Osteoblast (primary cell): ENCODE results near the gene HMOX1. TPM values are rescaled to one million over a fixed set of nuclear protein-coding genes. Genes with fewer than 3 reads are reported as not detected.

Experiments used
- DNase-seq: peaks from one replicate; pipeline ENCODE4 v3.0.0; 2011; ENCODE audit warnings: low spot score, mixed read lengths; ENCODE audit not compliant: insufficient read length; ENCODE audit errors: missing footprints
- H2AFZ ChIP-seq: 2 replicates; pipeline ENCODE4 v1.6.0; 2011; ENCODE audit warnings: mild to moderate bottlenecking, low read length
- H3K27ac ChIP-seq: 2 replicates; pipeline ENCODE4 v1.5.1; 2011; ENCODE audit warnings: mild to moderate bottlenecking, low read depth, low read length, moderate library complexity
- H3K27me3 ChIP-seq: 2 replicates; pipeline ENCODE4 v1.6.0; 2012; ENCODE audit warnings: mild to moderate bottlenecking, control low read depth, inconsistent platforms, low read length, moderate library complexity; ENCODE audit not compliant: insufficient read depth
- H3K36me3 ChIP-seq: 2 replicates; pipeline ENCODE4 v1.5.1; 2011; ENCODE audit warnings: mild to moderate bottlenecking, low read length, control low read depth, moderate library complexity; ENCODE audit not compliant: insufficient read depth
- H3K4me1 ChIP-seq: 2 replicates; pipeline ENCODE4 v1.5.1; 2011; ENCODE audit warnings: mild to moderate bottlenecking, low read length, control low read depth, moderate library complexity; ENCODE audit not compliant: insufficient read depth
- H3K4me2 ChIP-seq: 2 replicates; pipeline ENCODE4 v1.6.0; 2011; ENCODE audit warnings: mild to moderate bottlenecking, low read length; ENCODE audit not compliant: insufficient read depth
- H3K4me3 ChIP-seq: fragments of 200-600 bp; sonication (generic); 3 replicates; pipeline ENCODE4 v1.5.1; 2012; ENCODE audit warnings: mild to moderate bottlenecking, low read length, inconsistent platforms; ENCODE audit not compliant: insufficient read depth
- H3K79me2 ChIP-seq: 2 replicates; pipeline ENCODE4 v1.6.0; 2012; ENCODE audit warnings: mild to moderate bottlenecking, low read length, control low read depth, inconsistent platforms; ENCODE audit not compliant: insufficient read depth
- H3K9me3 ChIP-seq: 2 replicates; pipeline ENCODE4 v1.5.1; 2011; ENCODE audit warnings: low read depth, low read length, control low read depth
- H4K20me1 ChIP-seq: 2 replicates; pipeline ENCODE4 v1.6.0; 2012; ENCODE audit warnings: mild to moderate bottlenecking, low read length, control low read depth; ENCODE audit not compliant: insufficient read depth
- total RNA-seq: library from RNA; depleted of rRNA; stranded (reverse); fragments of >200 nt; gene quantifications from 2 replicates; pipeline ENCODE4 v1.2.3, GENCODE V29; 2012
- TF ChIP-seq, protein P1 (sequence below): IDR thresholded peaks from 2 replicates; pipeline ENCODE4 v1.5.1; 2011; ENCODE audit warnings: mild to moderate bottlenecking, low read depth, low read length, moderate library complexity; ENCODE audit errors: extremely low read depth

HMOX1 gene
- total RNA-seq, 1 donor, result 475 TPM

DNA sequence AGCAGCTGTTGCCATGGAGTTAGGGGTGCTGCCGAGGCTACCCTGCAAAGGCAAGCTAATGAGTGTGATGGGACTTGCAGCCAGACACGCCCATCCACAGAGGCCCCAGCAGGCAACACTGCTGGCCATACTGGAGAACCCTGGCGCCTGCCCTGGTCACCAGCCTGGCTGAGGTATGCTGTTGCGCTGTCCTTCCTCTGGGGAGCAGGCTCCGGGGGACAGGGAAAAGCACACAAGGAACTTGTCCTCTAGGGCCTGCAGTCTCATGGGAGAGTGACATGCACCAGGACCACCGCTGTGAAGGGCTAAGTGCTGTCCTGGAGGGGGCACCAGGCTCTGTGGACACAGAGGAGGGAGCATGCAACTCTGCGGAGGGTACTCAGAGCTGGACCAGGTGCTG lies 45.4 kb upstream of the HMOX1 start:
- TF ChIP-seq, protein P1, sequence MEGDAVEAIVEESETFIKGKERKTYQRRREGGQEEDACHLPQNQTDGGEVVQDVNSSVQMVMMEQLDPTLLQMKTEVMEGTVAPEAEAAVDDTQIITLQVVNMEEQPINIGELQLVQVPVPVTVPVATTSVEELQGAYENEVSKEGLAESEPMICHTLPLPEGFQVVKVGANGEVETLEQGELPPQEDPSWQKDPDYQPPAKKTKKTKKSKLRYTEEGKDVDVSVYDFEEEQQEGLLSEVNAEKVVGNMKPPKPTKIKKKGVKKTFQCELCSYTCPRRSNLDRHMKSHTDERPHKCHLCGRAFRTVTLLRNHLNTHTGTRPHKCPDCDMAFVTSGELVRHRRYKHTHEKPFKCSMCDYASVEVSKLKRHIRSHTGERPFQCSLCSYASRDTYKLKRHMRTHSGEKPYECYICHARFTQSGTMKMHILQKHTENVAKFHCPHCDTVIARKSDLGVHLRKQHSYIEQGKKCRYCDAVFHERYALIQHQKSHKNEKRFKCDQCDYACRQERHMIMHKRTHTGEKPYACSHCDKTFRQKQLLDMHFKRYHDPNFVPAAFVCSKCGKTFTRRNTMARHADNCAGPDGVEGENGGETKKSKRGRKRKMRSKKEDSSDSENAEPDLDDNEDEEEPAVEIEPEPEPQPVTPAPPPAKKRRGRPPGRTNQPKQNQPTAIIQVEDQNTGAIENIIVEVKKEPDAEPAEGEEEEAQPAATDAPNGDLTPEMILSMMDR, result no peak
- H3K4me2 ChIP-seq, result no peak overlapping the region
- H4K20me1 ChIP-seq, result peaks cover 8% of the 10 kb centered on the region
- H3K27ac ChIP-seq, result no peak overlapping the region
- peaks cover 85% of the 10 kb centered on the region for H3K36me3 ChIP-seq
- no peaks in the 10 kb centered on the region for H3K27me3 ChIP-seq
- peaks cover 4% of the 10 kb centered on the region for H3K4me1 ChIP-seq
- no peak overlapping the region for H2AFZ ChIP-seq
- peak; percentile 32 for DNase-seq
- no peaks in the 10 kb centered on the region for H3K9me3 ChIP-seq
- H3K4me3 ChIP-seq, result no peak overlapping the region
- no peaks in the 10 kb centered on the region for H3K79me2 ChIP-seq

DNA sequence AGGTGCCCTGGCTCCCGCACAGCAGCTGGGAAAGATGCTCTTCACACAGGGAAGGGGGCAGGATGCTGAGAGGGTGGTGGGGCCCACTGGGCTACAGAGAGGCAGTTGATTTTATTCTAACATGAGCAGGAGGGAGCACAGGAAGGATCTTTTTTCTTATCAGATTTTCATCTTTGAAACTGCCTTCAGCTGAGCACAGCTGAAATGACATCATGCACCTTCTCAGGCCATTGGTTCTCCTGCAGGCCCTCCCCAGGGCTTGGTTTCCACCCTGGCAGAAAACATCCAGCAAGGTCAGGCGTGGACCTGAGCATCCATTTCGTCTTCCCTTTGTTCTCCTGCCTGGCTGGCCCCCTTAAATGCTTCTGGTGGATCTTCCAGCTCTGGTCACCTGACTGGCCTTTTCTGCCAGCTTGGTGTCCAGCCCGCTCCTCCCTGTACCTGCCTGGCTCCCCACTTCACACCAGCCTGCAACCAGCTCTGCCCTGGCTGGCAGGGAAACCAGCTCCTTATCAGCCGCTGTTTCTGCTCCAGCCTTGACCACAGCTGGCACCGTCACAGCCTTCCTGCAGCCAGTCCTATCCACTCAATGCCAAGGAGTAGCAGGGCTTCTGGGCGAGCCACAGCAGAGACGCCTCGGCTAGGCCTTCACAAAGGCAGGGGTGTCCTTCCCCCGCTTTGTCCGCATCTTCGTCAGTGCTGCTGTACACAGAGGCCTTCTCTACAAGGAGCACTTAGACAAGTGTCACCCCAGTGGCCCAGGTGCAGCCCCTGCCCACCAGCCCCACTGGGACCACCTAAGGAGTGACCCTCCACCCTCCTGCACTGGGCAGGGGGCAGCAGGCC lies 44.7 kb upstream of the HMOX1 start:
- Histone ChIP-seq H3K4me1 (no peaks in the 10 kb centered on the region), H3K4me3 (no peak overlapping the region), H3K36me3 (peaks cover 85% of the 10 kb centered on the region), H2AFZ (no peak overlapping the region), H4K20me1 (peaks cover 8% of the 10 kb centered on the region), H3K4me2 (no peak overlapping the region), H3K9me3 (no peaks in the 10 kb centered on the region), H3K27me3 (no peaks in the 10 kb centered on the region), H3K79me2 (no peaks in the 10 kb centered on the region), H3K27ac (no peak overlapping the region)
- no peak for DNase-seq
- TF ChIP-seq, protein P1, result no peak

DNA sequence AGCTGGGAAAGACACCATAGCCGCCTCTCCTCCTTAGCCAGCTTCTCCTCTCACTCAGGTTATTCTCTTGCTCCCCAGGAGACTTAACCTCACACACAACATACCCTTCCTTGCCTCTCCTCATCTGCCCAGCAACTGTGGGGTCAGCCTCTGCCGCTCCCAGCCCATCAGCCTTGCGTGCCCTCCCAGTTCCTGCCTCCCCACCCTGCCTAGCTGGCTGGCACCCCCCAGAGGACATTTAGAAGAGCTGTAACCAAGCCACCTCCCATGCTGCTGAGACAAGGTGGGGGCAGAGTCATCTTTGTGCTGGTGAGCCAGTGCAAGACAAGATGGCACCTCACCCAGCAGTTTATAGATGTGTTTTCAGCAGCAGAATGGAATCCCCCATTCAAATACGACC lies 43.0 kb upstream of the HMOX1 start:
- no peaks in the 10 kb centered on the region for H3K4me1 ChIP-seq
- peaks cover 8% of the 10 kb centered on the region for H4K20me1 ChIP-seq
- H3K4me3 ChIP-seq, result no peak overlapping the region
- no peaks in the 10 kb centered on the region for H3K27me3 ChIP-seq
- H2AFZ ChIP-seq, result no peak overlapping the region
- TF ChIP-seq, protein P1, result no peak
- no peaks in the 10 kb centered on the region for H3K9me3 ChIP-seq
- DNase-seq, result peak; percentile 71
- H3K4me2 ChIP-seq, result no peak overlapping the region
- H3K36me3 ChIP-seq, result peaks cover 85% of the 10 kb centered on the region
- no peak overlapping the region for H3K27ac ChIP-seq
- no peaks in the 10 kb centered on the region for H3K79me2 ChIP-seq

DNA sequence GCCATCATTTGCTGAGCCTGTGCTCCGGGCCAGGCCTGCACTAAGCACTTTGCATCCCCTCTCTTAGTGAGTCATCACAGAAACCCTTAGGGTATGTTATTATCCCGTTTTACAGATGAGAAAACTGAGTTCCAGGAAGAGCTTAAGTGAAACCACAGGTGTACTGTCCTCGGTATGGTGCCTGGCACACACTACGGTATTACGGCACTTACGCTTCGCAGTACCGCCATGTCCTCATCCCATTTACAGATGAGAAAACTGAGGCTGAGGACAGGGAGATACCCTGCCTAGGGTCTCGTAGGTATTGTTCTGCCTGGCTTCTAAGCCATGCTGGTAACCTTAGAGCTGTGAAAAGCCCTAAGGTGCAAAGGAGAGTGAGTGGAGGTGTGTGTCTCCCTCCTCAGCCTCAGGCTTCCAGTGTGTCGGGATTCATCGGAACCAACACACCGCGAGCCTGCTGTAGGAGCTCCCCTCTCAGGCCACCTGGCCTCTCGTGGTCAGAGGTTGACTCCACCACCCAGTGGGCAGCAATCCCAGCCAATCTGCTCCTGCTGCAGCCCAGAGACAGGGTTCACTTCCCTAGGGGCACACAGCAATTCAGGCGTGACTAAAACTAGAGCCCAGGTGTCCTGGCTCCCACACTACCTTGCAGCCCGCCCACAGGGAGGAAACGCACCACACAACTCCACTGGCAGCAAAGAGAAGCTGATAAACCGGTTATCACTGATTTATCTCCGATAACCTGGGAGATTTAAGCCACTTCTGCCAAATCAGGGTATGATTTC lies 39.6 kb upstream of the HMOX1 start:
- Histone ChIP-seq H3K4me3 (no peak overlapping the region), H3K9me3 (no peaks in the 10 kb centered on the region), H2AFZ (no peak overlapping the region), H3K36me3 (peaks cover 80% of the 10 kb centered on the region), H3K79me2 (no peaks in the 10 kb centered on the region), H3K4me2 (no peak overlapping the region), H3K27me3 (no peaks in the 10 kb centered on the region), H3K4me1 (no peaks in the 10 kb centered on the region), H3K27ac (no peak overlapping the region), H4K20me1 (peaks cover 4% of the 10 kb centered on the region)
- TF ChIP-seq, protein P1, result no peak
- DNase-seq, result peak; percentile 50
